NCI-H1417 treated with DMSO at 0.1 percent for 48 hours (cell line): ENCODE results near the gene ANAPC2.

Source experiments
- DNase-seq: peaks from one replicate; lab custom pipeline; 2025; lab: John Stamatoyannopoulos, UW

ANAPC2 gene

DNA sequence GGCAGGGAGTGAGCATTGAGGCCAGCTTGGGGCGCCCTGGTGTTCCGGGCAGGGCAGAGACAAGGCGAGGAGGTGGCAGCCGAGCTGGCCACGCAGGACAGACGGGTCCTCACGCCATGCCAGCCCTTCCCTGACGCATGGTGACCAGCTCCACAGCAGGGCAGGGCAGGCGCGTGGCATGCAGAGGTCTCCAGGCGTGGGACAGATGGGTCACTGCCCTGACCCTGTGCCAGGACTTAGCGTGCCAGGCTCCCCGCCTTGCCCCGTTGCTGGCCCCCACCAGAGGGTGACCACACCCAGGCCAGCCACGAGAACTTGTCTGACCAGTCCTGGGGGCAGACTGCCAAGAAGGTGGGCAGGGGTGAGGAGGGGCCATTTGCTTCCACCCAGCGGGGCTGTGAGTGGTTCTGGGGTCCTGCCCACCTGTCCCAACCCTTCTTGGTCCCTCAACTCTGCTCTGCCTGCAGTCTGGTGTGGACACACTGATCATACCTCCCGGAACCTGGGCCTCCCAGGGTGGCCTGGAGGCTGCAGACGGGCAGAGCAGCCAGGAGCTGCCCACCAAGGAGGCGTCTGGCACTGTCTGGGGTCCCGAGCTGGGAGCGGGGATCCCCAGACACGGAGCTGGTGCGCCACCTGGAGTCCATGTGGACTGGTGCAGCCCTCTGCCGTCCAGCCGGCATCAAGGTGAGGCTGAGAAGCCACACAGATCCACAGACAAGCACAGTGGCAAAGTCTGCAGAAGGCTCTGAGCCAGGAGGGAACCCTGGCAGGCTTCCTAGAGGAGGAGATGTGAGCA lies 38.9 kb upstream of the ANAPC2 start, which contains the start of gene RNF224:
TSS of gene RNF224 (plus strand) at position 449 of the 799 bp plus-strand sequence. CDS start 834 bp downstream, outside the sequence.
- peak; percentile 38 for DNase-seq

DNA sequence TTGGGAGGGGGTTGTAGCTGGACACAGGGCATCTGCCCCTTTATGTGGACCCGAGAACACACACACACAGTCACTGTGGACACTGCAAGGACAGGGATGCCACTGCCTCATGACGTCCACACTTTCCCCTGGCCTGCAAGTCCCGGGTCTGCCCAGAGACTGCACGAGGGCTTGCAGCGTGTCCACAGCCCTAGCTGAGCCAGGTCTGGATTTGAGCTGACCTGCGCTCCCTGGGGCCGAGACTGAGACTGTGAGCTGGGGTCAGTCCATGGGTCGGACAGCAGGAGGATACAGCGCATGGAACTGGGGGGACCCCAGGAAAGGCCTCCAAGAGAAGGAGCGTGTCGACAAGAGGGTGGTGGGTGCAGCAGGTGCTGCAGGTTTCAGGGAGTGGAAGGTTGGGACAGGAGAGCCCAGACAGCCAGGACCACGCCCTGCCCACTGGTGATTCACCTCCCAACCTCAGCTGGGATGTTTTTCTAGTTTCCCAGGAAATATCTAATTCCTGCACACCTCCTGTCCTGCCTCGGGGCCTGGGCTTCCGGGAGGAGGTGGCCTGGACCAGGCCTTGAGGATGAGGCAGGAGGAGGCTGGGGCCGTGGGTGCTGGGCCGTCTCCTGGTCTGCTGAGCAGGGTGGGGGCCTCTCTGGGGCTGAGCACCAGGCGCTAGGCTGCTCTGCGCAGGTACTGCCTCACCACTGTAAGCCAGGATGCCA lies 38.1 kb upstream of the ANAPC2 start:
- no peak for DNase-seq

DNA sequence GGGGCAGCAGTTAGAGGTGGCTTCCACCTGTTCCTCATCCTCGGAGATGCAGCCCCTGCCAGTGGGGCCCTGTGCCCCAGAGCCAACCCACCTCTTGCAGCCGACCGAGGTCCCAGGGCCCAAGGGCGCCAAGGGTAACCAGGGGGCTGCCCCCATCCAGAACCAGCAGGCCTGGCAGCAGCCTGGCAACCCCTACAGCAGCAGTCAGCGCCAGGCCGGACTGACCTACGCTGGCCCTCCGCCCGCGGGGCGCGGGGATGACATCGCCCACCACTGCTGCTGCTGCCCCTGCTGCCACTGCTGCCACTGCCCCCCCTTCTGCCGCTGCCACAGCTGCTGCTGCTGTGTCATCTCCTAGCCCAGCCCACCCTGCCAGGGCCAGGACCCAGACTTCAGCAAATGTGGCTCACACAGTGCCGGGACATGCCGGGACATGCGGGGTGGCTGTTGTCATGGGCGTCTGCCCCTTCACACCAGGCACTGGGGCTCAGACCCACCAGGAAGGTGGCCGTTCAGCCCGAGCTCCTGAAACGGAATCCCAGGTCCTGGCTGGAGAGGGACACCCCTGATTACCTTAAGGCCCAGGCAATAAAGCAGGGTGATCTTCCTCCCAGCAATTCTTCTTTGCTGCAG lies 37.5 kb upstream of the ANAPC2 start:
- DNase-seq = no peak

DNA sequence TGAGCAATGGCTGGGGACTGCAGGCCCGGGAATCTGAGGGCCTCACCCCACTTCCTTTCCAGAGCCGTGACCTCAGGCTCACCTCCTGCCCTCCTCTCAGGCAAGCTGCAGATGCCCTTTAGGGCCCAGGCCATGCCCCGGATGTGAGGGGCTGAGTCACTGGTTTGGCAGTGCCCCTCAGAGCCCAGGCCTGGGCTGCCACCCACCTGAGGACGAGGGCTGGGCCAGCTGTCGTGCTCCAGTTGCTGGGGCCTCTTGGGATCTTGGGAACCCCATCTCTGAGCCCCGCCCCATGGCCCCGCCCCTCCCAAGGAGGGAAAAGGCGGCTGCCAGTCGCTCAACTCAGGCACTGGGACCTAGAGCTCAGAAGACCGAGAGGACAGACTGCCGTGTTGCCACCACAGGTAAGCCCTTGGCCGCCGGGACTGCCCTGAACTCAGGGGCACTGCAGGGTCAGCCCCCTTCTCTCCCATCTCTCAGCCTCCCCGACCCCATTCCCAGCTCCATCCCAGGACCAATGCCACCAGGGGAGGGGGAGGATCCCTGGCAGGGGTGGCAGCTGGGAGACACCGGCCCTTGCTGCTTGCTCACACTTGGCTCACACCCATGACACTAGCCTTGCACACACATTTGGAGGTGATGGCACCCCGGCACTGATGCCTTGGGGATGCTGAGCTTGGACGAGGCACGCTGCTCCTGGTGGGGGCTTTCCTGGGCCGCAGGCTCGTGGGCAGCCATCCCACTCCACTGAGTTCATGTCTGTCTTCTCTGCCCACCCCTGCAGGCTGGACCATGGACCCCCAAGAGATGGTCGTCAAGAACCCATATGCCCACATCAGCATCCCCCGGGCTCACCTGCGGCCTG lies 36.7 kb upstream of the ANAPC2 start, which contains the start of gene CYSRT1:
TSS of gene CYSRT1 (plus strand) at position 345 of the 865 bp plus-strand sequence. CDS start at position 793, 448 bp downstream.
- no peak for DNase-seq

DNA sequence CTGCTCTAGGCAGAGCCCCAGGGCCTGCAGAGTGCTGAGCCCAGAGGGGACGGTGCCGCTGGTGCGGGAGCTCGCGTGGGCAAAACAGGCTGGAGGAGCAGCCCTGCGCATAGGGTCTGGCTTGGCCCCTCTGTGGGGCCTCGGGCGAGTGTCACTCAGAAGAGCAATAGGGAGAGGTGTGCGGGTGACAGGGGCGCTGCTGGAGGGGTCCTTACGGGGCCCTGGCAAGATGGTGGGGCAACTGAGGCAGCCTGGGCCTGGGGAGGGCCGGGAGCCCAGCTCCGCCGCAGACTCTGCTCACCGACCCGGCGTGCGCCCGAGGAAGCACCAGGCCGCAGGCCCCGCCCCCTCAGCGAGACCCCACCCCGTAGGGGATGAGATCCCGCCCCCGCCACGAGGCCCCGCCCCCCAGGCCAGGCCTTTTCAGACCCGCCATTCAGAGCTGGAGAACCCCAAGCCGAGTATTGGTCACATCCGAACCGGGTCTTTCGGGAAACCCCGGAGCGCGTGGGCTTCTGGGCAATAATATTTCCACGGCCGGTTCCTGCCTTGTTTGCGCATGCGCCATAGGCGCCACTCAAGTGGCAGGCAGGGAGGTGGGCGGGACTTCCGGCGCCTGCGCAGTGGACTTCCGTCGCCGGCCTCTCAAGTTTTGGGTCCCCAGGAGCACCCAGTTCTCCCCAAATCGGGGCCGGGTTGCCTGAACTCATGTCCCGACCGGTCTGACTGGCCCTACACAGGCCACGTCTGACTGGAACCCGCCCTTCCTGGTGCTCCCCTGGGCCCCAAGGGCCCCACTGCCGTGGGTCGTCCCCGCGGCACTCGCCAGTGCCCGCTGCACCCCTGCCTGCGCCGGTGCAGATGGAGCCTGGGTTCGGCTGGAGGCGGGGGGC lies 35.0 kb upstream of the ANAPC2 start:
- peak; percentile 90 for DNase-seq

DNA sequence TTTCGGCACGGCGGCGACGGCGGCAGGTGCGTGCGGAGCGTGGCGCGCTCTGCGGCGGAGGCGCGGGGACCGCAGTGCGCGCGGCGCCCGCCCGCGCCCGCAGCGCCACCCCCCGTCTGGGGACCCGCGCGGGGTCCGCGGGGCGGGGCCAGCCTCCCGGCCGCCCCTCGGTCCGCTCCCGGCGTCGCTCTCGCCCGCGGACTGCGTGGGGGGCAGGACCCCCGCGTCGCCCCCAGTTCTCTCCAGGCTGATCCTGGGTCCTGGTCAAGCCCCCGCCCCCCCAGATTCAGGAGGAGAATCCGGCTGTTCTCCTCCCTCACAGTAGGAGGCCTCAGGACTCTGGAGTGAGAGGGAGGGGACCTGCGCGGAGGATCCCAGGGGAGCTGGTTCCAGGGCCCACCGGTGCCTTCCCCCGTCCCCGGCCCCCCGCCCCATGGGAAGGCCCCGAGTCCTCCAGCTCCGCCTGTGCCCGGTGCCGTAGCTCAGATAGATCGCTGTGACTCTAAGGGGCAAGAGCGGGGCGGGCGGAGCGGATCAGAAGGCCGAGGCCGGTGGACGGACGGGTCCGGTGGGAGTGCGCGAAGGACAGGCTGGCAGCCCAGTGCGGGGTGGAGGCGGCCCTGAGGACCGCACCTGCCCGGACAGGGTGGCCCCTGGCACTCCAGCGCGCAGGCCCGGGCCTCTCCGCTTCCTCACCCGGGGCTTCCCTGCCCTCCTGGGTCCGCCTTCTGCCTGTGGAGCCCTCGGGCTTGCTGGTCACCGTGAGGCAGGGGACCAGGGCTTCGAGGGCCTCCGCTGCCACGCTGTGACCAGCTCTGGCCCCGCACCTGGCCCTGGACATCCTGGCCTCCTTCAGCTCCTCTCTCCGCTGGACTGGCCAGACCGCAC lies 34.1 kb upstream of the ANAPC2 start, which contains the start of gene RNF208:
TSS of gene RNF208 (minus strand) at position 51 of the 888 bp plus-strand sequence. CDS start 1,028 bp downstream, outside the sequence.
- DNase-seq = no peak

DNA sequence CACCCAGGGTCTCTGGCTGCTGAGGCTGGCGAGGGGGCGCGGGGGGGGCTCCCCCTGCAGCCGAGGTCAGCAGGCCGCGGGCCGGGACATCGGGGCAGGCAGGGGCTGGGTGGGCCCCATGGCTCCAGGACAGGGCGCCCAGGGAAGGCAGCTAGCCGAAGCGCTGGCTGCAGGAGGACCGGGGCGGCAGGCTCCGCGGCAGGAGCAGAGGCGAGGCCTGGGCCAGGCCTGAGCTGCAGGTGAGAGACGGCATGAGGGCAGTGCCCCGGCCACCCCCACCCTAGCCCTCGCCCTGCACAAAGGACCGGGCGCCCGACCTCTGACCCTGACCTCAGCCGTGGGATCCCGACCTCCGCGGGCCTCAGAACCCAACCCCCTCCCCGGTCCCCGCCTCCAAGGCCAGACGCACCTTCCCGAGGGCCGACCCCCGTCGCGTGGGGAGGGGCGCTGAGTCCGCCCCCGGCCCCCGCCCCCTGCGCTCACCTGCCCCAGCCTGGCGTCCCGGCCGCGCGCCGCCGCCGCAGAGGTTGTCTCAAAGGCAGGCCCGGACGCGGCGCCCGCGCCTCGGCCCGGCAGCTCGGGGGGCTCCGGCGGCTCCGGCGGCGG lies 33.2 kb upstream of the ANAPC2 start:
- DNase-seq = no peak

DNA sequence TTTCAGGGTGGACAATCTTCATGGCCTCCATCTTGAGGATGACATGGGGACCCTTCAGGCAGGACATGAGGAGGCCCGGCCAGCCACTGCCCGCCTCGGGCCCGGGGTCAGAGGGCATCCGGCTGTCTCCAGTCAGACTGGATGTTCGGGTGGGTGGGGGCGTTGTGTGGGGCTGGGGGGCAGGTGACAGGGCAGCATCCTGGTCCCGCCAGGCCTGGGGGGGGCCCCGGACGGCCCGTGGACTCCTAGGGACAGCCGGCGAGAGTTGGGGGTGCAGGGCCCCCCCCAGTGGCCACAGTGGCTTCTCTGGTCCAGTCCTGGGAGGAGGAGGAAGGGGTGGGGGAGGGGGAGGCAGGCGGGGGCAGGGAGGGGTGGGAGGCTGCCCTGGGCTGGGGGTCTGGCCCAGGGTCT lies 32.7 kb upstream of the ANAPC2 start:
- no peak for DNase-seq

DNA sequence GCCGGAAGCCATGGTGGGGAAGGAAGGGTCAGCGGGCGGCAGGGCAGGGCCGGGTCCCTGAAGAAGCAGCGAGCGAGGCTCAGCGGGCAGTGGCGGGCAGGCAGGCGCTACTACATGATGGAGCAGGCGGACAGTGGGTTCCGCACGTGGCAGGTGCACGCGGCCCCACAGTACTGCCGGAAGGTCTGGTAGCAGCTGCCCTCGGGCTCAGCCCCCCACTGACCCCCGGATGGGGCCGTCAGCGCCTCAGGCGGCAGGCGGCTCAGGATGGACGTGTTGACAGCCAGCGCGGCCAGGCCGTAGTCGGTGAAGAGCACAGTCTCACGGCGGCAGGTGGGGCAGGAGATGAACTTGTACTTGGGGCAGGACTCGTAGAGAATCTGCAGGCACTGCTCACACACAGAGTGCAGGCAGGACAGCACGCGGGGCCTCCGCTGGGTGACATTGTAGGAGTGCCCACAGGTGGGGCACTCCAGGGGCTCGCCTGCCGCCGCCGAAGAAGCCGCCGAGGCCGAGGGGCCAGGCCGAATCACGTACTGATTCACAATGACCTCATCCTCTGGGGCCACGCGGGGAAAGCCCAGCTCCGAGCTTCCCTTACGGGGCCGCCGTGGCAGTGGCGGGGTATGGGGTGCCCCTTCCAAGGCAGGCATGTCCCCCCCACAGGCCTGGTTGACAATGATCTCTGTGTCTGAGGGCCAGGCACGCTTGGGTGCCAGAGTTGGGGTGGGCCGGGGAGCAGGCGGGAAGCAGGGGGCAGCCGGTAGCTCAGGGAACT lies 32.1 kb upstream of the ANAPC2 start:
- no peak for DNase-seq

DNA sequence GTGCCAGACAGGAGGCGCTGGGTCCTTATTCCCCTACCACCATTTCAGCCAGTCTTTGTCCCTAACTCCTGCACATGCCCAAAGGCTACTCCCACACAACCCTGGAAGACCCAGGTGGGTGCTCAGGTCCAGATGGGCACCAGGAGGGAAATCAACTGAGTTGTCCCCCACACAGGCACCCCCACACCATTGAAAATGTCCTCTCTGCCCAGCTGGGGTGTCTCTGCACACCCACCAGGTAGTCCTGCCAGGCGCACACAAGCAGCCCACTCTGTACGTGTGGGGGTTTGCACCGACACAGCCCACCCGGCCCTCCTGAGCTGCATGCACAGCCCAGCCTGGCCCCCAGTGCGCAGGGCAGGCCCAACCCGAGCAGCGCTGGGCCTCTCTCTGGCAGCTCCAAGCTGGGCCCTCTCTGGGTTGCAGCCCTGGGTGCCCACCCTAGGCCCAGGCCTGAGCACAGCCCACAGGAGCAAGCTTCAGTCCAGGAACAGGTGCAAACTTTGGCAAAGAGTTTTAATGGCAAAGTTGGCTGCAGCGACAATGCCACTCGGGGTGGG lies 31.5 kb upstream of the ANAPC2 start:
- DNase-seq = no peak

DNA sequence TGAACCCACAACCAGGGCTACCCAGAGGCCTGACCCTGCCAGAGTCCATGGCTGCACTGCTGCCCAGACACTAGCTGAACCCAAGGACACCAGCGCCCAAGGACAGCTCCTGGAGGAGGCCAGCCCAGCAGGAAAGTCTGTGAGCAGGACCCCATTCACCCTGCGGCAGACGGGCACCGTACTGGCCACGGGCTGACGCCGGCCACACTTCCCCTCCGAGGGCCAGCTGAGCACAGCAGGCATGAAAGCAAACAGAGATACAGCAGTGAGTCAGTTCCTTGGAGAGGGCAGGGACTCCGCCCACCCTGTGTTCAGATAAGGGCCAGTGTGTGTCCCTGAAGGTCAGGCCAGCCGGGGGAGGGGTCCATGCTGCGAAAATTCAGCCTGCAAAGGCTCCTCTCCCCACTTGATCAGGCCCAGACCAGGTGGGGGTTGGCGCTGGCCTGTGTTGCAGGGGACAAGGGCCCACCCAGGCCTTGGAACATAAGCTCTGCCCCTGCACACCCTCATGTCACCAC lies 30.5 kb upstream of the ANAPC2 start:
- no peak for DNase-seq

DNA sequence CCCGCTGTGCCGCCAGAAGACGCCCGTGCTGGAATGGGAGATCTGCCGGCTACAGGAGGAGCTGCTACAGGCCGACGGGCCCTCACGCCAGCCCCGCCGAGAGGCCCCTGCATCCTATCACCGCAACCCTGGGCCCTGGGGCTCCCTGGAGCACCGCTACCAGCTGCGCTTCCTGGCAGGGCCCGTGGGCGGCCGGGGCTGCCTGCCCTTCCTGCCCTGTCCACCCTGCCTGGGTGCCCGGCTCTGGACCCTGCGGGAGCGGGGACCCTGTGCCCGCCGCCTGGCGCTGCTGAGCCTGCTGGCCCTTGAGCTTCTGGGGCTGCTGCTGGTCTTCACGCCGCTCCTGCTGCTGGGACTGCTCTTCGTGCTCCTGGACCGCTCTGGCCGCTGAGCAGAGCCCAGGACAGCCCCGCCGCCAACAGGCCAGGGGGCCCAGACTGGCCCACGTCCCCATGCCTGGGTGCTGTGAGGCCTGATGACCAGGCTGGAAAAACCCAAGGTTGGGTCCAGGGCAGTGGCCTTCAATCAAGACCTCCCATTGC lies 29.9 kb upstream of the ANAPC2 start:
- DNase-seq = no peak

DNA sequence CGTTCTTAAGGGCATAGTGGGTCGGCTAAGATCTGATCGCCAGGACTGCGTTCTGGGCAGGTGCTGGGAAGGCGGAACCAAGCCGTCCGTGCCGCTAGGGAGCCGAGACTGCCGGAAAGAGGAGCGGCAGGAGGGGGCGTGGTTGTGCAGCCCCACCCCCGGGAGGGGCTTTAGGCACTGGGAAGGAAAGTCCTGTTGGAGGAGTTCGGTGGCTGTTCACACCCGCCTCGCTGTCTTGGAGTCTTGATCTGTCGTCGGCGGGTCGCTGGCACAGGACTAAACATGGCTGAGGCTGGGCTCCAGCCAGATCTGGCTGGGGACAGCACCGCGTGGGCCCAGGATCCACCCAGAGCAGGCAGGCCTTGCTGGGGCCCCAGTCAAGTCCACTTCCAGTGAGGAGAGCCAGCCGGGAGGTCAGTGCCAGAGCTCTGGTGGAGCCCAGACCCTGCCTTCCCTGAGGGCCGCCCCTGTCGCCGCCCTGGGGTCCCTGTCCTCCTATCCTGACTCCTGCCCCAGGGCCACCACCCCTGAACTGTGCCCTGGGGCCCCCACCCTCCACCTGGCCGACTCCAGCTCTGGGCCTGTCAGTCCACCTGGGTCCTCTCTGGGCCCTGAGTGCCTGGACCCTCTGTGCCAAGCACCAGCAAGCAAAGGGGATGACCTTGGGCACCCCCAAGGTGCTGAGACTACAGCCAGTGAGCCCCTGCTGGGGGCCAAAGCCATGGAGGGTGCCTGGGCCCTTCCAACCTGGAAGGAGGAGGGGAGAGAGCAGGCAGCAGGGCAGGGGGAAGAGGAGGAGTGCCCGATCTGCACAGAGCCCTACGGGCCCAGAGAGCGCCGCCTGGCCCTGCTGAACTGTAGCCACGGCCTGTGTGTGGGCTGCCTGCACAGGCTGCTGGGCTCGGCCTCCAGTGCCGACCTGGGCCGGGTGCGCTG lies 29.2 kb upstream of the ANAPC2 start:
- DNase-seq = no peak

DNA sequence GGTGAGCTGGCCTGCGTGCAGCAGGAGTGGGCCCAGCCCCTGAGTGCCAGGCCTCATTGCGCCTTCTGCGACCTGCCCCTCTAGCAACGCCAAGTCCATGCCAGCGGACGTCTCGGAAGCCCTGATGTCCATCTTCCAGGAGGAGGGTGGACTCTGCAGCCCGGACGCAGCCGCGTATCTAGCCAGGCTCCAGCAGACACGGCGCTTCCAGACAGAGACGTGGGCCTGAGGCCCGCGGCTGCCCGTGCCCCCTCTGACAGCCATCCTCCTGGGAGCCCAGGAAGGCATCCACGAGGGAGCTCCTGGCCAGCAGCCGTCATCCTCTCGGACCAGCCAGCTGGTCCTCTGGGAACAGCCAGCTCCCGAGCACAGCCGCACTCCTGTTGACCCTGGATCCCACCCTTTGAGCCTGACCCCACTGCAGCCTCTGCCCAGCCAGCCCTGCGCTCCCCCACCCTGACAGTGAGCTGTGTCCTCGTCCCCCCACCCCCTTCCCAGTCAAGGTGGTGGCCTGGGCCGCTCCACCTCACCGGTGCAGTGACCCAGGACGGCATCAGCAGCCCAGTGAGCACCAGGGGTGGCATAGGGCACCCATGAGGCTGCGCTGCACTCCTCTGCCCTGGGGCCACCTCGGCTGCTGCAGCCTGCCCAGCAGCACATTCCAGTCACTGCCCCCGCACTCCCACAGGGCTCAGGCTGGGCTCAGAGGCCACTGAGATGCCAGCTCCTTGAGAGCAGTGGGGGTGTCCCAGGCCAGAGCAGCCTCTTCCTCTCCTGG lies 28.0 kb upstream of the ANAPC2 start:
- DNase-seq = no peak

DNA sequence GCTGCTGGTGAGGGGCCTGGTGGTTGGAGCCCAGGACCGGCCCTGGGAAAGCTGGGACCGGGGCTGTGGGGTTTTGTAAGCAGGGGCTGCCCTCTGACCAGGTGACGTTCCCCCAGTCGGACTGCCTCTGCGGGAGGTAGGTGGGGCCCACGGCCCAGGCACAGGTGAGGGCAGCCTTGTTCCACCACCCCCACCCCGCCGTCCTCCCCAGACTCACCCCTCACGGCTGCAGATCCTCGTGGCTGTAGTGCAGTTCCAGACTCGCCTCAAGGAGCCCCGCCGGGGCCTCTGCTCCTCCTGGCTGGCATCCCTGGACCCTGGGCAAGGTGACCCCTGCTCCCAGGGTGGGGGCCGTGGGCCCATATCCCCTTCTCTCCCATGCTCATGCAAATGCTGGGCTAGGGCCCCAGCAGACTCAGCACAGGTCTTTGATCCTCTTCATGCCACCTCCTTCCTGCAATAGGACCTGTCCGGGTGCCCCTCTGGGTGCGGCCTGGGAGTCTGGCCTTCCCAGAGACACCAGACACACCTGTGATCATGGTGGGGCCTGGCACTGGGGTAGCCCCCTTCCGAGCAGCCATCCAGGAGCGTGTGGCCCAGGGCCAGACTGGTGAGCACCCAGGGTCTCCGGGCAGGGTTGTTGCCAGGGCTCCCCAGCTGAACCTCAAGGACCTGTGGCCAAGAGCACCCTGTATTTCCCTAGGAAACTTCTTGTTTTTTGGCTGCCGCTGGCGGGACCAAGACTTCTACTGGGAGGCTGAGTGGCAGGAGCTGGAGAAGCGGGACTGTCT lies 27.0 kb upstream of the ANAPC2 start:
- no peak for DNase-seq
